Measurements from ENCODE around the gene RBL1.
A peak's percentile ranks its signal among the peaks of the same experiment; 100 is the strongest.
"Not testable (repeated sequence)": the region's sequence is repeated elsewhere in the genome, so short reads cannot be mapped to it uniquely, and the experiment has no call there.

Gene RBL1

GRCh38 chr20:37095108-37095598 lies 644 bp downstream of the RBL1 start:
- H3K27me3 Mint-ChIP-seq, result no peaks in the 10 kb centered on the region
- H3K4me1 Mint-ChIP-seq, result peaks cover 40% of the 10 kb centered on the region
- no peaks in the 10 kb centered on the region for H3K9me3 Mint-ChIP-seq
- H3K4me3 Mint-ChIP-seq, result peak overlapping the region; percentile 99
- H3K36me3 Mint-ChIP-seq, result peaks cover 3% of the 10 kb centered on the region
- H3K27ac Mint-ChIP-seq, result peak overlapping the region; percentile 98

DNA sequence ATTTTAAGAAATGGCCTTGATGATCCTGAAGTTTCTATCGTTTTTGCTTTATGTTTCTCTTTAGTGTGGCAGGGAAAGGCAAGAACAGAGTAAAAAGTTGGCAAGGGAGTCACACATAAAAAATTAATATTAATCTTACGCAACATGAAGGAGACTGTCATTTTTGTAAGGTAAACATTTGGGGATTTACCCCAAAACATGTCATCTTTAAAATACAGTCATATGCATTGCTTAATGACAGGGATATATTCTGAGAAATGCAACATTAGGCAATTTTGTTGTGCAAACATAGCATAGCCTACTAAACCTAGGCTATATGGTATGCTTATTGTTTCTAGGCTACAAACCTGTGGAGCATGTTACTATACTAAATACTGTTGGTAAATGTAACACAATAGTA lies 5.4 kb downstream of the RBL1 start:
- Mint-ChIP-seq H3K27ac (no peak overlapping the region), H3K27me3 (no peaks in the 10 kb centered on the region), H3K36me3 (peaks cover 6% of the 10 kb centered on the region), H3K4me1 (peaks cover 38% of the 10 kb centered on the region), H3K9me3 (no peaks in the 10 kb centered on the region), H3K4me3 (no peak overlapping the region)

- peaks cover 11% of the 10 kb centered on the region for H3K36me3 Mint-ChIP-seq
- H3K9me3 Mint-ChIP-seq, result no peaks in the 10 kb centered on the region
- H3K4me3 Mint-ChIP-seq, result no peak overlapping the region
- no peak overlapping the region for H3K27ac Mint-ChIP-seq
- H3K4me1 Mint-ChIP-seq, result peaks cover 40% of the 10 kb centered on the region
- no peaks in the 10 kb centered on the region for H3K27me3 Mint-ChIP-seq
Observed at GRCh38 chr20:37081717-37082289, 14.0 kb downstream of the RBL1 start.

DNA sequence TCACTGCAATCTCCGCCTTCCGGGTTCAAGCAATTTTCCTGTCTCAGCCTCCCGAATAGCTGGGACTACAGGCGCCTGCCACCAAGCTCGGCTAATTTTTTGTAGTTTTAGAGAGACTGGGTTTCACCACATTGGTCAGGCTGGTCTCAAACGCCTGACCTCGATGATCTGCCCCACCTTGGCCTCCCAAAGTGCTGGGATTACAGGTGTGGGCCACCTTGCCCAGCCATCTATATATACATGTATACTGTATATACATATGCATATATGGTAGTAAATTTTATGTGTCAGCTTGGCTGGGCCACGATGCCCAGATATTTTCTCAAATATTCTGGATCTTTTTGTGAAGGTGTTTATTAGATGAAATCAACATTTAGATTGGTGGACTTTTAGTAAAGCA lies 18.8 kb downstream of the RBL1 start:
- Mint-ChIP-seq H3K36me3 (peaks cover 13% of the 10 kb centered on the region), H3K27ac (no peak overlapping the region), H3K4me3 (no peak overlapping the region), H3K4me1 (peaks cover 59% of the 10 kb centered on the region), H3K9me3 (peaks cover 5% of the 10 kb centered on the region), H3K27me3 (no peaks in the 10 kb centered on the region)

GRCh38 chr20:37075932-37076685 lies 19.7 kb downstream of the RBL1 start:
- Mint-ChIP-seq H3K9me3 (peaks cover 5% of the 10 kb centered on the region), H3K27ac (no peak overlapping the region), H3K27me3 (no peaks in the 10 kb centered on the region), H3K4me1 (peaks cover 59% of the 10 kb centered on the region), H3K4me3 (no peak overlapping the region), H3K36me3 (peaks cover 16% of the 10 kb centered on the region)

DNA sequence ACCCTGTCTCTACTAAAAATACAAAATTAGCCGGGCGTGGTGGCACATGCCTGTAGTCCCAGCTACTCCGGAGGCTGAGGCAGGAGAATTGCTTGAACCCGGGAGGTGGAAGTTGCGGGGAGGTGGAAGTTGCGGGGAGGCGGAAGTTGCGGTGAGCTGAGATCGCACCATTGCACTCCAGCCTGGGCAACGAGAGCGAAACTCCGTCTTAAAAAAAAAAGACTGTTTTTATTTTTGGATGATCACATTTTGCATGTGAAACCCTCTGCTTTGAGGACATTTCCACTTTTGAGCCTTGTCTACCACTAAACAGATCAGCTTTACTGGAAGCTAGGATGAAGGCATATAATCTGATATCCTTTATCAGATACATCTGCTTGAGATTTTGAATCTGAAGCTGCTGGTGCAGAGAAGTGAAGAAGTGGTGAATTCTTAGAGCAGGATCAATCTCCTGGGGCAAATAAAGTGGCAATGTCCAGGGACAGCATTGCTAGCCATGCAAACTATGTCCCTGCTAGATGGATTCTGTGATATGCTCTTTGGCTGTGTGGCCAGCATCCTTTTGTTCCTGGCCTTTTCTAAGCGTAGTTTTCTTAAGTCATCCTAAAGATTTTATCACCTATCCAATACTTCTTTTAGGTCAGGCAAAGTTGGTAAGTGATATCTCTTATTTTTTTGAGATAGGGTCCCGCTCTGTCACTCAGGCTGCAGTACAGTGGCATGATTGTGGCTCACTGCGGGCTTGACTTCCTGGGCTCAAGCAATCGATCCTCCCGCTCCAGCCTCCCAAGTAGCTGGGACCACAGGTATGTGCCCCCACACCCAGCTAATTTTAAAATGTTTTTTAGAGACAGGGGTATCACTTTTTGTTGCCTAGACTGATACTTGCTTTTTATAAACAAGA lies 23.3 kb downstream of the RBL1 start:
- H3K27me3 Mint-ChIP-seq, result no peaks in the 10 kb centered on the region
- H3K9me3 Mint-ChIP-seq, result peaks cover 5% of the 10 kb centered on the region
- H3K36me3 Mint-ChIP-seq, result peaks cover 7% of the 10 kb centered on the region
- peak overlapping the region; percentile 91 for H3K27ac Mint-ChIP-seq
- H3K4me1 Mint-ChIP-seq, result peaks cover 39% of the 10 kb centered on the region
- H3K4me3 Mint-ChIP-seq, result no peak overlapping the region

DNA sequence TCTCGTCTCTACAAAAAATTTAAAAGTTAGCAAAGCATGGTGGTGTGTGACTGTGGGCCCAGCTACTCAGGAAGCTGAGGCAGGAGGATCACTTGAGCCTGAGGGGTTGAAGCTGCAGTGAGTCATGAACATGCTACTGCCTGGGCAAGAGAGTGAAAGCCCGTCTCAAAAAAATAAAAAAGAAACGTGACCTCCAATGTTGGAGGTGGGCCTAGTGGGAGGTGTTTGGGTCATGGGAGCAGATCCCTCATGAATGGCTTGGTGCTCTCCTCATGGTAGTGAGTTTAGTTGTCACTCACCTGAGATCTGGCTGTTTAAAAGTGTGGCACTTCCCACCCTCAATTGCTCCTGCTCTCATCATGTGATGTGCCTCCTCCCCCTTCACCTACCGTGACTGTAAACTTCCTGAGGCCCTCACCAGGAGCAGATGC lies 24.3 kb downstream of the RBL1 start:
- no peaks in the 10 kb centered on the region for H3K27me3 Mint-ChIP-seq
- peak overlapping the region; percentile 60 for H3K4me3 Mint-ChIP-seq
- H3K4me1 Mint-ChIP-seq, result peaks cover 35% of the 10 kb centered on the region
- peaks cover 7% of the 10 kb centered on the region for H3K36me3 Mint-ChIP-seq
- H3K9me3 Mint-ChIP-seq, result peaks cover 5% of the 10 kb centered on the region
- peak overlapping the region; percentile 91 for H3K27ac Mint-ChIP-seq

GRCh38 chr20:37069563-37069962 lies 26.2 kb downstream of the RBL1 start:
- H3K27me3 Mint-ChIP-seq, H3K4me3 Mint-ChIP-seq, H3K9me3 Mint-ChIP-seq, H3K27ac Mint-ChIP-seq, H3K36me3 Mint-ChIP-seq: not testable (repeated sequence)
- peaks cover 30% of the 10 kb centered on the region for H3K4me1 Mint-ChIP-seq

- no peaks in the 10 kb centered on the region for H3K9me3 Mint-ChIP-seq
- peaks cover 9% of the 10 kb centered on the region for H3K4me1 Mint-ChIP-seq
- peaks cover 7% of the 10 kb centered on the region for H3K36me3 Mint-ChIP-seq
- H3K27me3 Mint-ChIP-seq, result no peaks in the 10 kb centered on the region
- H3K27ac Mint-ChIP-seq, result no peak overlapping the region
- no peak overlapping the region for H3K4me3 Mint-ChIP-seq
Observed at GRCh38 chr20:37066168-37066567, 29.6 kb downstream of the RBL1 start.

- H3K27me3 Mint-ChIP-seq, result no peaks in the 10 kb centered on the region
- peaks cover 42% of the 10 kb centered on the region for H3K36me3 Mint-ChIP-seq
- H3K4me3 Mint-ChIP-seq, result no peak overlapping the region
- no peak overlapping the region for H3K27ac Mint-ChIP-seq
- H3K9me3 Mint-ChIP-seq, result no peaks in the 10 kb centered on the region
- peaks cover 3% of the 10 kb centered on the region for H3K4me1 Mint-ChIP-seq
Observed at GRCh38 chr20:37055276-37055675, 40.5 kb downstream of the RBL1 start.

DNA sequence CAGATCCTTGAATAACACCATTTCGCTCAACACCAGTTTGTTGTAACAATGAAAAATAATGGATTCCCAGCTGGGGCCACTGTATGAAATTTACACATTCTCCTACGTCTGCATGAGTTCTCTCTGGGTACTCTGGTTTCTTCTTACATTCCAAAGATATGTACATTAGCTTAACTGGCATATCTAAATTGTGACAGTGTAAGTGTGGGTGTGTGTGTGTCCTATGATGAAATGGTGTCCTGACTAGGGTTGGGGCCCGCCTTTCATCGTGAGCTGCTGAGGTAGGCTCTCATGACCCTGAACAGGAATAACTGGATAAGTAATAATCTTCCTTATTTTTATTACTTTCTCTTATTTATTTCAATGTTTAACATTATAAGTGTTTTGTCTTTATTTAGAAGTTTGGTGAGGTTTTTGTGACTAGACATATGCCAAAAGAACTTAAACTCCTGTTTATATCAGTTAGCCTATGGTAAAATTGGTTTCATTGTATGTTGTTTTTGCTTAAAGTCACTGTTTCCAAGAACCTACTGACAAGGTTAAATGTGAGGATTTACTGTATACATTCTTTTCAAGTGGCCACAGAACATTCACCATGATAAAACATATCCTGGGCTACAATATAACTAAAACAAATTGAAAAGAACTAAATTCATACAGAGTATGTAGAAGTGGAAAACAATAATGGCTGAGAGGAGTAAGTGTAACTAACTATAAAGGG lies 42.4 kb downstream of the RBL1 start:
- H3K27ac Mint-ChIP-seq, result peak overlapping the region; percentile 38
- H3K27me3 Mint-ChIP-seq, result no peaks in the 10 kb centered on the region
- no peak overlapping the region for H3K4me3 Mint-ChIP-seq
- no peaks in the 10 kb centered on the region for H3K9me3 Mint-ChIP-seq
- peaks cover 4% of the 10 kb centered on the region for H3K4me1 Mint-ChIP-seq
- peaks cover 41% of the 10 kb centered on the region for H3K36me3 Mint-ChIP-seq

DNA sequence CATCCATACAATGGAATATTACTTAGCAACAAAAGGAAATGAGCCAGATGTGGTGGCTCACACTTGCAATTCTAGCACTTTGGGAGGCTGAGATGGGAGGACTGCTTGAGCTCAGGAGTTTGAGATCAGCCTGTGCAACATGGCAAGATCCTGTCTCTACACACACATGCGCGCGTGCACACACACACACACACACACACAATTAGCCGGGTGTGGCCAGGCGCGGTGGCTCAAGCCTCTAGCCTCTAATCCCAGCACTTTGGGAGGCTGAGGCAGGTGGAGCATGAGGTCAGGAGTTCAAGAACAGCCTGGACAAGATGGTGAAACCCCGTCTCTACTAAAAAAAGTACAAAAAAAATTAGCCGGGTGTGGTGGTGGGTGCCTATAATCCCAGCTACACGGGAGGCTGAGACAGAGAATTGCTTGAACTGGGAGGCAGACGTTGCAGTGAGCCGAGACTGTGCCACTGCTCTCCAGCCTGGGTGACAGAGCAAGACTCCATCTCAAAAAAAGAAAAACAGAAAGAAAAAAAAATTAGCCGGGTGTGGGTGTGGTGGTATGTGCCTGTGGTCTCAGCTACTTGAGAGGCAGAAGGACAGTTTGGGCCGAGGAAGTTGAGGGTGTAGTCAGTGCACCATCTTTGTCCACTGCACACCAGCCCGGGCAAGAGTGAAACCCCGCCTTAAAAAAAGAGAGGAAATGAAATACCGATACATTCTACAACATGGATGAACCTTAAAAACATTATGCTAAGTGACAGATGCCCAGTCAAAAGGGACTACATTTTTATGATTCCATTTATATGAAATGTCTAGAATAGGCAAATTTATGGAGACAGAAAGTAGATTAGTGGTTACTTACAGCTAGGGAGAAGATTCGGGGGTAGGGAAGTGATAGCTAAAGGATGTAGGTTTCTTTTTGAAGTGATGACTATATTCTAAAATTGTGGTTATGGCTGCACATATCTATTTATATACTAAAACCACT lies 52.5 kb downstream of the RBL1 start:
- Mint-ChIP-seq H3K27me3 (no peaks in the 10 kb centered on the region), H3K4me3 (peak overlapping the region; percentile 79), H3K27ac (peak overlapping the region; percentile 79), H3K4me1 (peaks cover 35% of the 10 kb centered on the region), H3K9me3 (no peaks in the 10 kb centered on the region), H3K36me3 (peaks cover 27% of the 10 kb centered on the region)

GRCh38 chr20:37039366-37039765 lies 56.4 kb downstream of the RBL1 start:
- peaks cover 26% of the 10 kb centered on the region for H3K4me1 Mint-ChIP-seq
- not testable (repeated sequence) for H3K27ac Mint-ChIP-seq, H3K27me3 Mint-ChIP-seq, H3K4me3 Mint-ChIP-seq, H3K9me3 Mint-ChIP-seq
- peaks cover 22% of the 10 kb centered on the region for H3K36me3 Mint-ChIP-seq

DNA sequence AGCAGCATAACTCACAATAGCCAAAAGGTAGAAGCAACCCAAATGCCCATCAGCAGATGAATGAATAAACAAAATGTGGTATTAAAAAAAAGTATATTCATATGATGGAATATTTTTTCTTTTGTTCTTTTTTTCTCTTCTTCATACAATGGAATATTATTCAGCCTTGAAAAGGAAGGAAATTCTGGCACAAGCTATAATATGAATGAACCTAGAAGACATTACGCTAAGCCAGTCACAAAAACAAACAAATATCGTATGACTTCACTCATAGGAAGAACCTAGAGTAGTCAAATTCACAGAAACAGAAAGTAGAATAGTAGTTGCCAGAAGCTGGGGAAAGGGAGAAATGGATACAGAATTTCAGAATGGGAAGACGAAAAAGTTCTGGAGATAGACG lies 63.7 kb downstream of the RBL1 start:
- peaks cover 26% of the 10 kb centered on the region for H3K36me3 Mint-ChIP-seq
- H3K9me3 Mint-ChIP-seq, result no peaks in the 10 kb centered on the region
- no peak overlapping the region for H3K4me3 Mint-ChIP-seq
- no peaks in the 10 kb centered on the region for H3K27me3 Mint-ChIP-seq
- no peak overlapping the region for H3K27ac Mint-ChIP-seq
- peaks cover 6% of the 10 kb centered on the region for H3K4me1 Mint-ChIP-seq

Data from activated naive CD4-positive, alpha-beta T cell treated with anti-CD3 and anti-CD28 coated beads, Interleukin-2, amount 50 U/mL, for 24 hours (primary cell).